ENCODE results near the gene CAPN9.

Gene CAPN9

DNA sequence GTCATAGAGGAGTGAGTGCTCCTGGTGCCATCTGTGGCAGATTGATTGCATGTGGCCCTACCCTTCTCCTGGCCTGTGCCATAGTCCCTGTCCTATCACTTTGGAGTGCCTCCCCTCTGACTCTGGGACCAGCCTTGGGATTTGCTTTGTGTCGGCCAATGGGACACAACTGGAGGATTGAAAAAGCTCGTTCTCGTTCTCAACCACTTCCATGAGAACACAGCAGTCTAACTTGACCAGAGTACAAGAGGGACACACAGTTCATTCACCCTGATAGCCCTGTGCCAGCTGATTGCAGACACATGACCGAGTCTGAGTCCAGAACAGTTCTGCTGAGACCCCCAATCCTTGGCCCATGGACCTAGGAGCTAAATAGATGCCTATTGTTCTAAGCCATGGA is 73.4 kb downstream of the CAPN9 start:
- no peak for FAIRE-seq
- no peak for DNase-seq (ENCODE audit: insufficient read length, low spot score)

DNA sequence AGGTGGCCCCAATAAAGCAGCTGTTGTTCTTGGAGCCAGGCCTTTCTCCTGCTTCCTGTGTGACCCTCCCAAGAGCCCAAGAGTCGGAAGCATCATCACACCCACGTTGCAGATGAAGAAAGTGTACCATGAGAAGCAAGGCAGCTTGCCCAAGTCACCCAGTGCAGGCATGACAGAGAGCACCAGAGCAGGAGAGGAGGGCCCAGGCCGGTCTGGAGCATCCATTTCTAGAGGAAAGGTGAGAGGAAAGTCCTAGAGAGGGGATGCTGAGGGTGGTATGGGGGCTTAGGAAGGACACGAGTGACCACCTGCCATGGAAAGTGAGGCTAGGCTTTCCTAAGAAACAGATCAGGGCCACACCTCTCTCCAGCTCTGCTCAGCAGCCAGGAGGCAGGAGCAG is 74.2 kb downstream of the CAPN9 start:
- FAIRE-seq (no peak), DNase-seq (ENCODE audit: insufficient read length, low spot score) (no peak)

DNA sequence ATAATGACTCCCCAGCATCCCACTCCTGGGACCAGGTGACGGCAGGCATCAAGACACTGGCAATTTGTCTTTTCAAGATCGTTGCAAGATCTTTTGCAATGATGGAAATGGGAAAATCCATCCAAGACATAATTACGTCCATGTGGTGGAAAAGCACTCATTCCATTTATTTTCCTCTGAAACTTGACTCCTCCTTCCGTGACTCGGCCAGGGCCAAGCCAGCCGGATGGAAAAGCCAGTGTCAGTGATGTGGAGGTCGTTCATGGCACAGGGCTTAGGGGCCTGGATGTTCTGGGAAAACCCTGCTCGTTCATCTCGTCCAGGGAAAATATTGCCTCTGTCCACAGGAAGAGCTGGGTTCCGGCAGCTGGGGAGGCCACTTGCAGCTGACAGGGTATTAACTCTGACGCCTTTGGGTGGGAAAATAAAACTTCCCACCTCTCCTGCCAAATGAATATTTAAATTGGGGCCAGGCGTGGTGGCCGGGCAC is 74.9 kb downstream of the CAPN9 start:
- FAIRE-seq (no peak), DNase-seq (ENCODE audit: insufficient read length, low spot score) (no peak)

DNA sequence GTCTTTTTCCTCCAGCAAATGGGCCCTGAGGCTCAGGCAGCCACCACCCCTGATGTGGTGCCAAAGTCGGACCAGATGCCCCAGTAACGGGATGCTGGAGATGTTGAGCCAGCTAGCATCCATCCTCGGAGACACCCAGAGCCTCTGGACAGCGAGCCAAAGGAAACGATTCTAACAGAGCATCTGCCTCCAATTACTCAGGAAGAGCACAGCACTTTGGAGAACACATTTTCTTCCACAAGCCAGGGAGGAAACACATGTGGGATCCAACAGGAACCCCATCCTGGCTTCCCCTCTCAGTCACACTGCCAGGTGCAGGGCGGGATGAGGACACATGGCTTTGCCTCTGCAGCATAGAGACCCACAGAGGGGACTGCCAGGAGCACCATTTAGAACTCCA is 76.2 kb downstream of the CAPN9 start:
- DNase-seq (ENCODE audit: insufficient read length, low spot score) (no peak), FAIRE-seq (no peak)

DNA sequence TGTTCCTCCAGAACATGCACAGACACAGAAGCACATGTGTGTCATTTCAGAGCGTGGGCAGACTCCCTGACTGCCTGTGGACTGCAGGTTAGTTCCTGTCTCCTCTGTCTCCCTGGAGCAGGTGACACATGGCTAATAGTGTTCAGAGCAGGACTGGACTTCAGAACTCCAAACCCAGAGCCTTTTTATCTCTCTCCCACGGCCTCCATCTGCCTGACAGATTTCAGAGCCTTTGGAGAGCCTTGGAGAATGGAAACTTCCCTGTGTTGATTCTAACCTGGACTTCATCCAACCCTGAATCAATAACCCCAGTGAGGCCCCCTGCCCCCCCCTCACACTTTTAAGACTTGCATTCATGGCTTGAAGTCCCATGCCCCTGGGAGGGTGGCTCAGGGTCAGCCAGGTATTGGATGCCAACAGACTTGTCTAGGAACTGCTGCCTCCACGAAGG is 76.8 kb downstream of the CAPN9 start:
- no peak for DNase-seq (ENCODE audit: insufficient read length, low spot score)
- FAIRE-seq, result no peak

DNA sequence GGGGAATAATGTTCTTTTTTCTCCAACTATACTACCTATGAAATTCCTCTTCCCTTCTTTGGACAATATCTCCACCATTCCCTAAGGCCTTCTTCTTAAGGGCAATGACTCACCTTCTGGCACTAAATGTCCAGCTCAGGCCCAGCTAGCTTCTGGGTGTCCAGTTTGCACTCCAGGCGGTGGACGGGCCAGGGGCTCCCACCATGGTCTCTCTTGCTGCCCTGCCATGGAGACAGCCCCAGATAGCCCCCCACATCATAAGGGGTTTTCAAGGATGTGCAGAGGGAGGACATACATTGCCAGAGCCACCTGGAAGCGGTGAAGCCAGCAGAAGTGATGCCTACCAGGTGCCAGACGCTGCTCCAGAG is 77.3 kb downstream of the CAPN9 start:
- DNase-seq (ENCODE audit: insufficient read length, low spot score), result no peak
- no peak for FAIRE-seq

DNA sequence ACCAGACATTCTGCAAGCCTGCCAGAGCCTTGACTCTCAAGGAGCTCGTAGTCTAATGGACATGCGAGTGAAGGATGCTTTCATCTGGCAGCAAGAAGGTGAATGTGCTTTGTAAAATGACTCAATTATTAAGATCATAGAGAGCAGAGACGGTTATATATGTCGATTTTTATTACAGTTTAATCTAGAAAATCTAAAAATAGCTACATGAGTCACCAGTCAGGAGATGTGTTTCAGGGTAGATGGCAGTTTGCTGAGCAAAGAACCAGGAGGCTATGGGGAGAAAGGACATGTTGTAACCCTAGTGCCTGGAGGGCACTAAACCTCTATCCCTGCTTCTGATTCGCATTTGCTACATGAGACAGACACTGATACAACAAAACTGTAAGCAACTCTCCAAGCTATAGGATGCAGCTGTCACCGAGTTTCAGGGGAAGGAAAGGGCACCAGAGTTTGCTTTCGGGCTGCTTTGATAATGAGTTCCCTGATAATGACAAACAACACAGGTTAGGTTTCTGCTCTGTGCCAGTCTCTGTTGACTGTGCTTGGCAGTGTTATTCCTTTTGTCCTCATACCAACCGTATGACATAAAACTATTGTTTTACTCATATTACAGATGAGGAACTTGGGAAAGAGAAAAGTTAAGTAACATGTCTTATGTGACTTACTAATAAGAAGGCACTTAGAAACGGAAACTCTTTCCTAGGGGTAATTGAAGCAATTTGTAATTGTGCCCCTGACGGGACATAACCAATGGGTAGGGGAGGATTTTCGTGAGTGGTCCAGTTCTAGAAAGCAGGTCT is 77.9 kb downstream of the CAPN9 start:
- DNase-seq (ENCODE audit: insufficient read length, low spot score), result peak; percentile 67
- no peak for FAIRE-seq

DNA sequence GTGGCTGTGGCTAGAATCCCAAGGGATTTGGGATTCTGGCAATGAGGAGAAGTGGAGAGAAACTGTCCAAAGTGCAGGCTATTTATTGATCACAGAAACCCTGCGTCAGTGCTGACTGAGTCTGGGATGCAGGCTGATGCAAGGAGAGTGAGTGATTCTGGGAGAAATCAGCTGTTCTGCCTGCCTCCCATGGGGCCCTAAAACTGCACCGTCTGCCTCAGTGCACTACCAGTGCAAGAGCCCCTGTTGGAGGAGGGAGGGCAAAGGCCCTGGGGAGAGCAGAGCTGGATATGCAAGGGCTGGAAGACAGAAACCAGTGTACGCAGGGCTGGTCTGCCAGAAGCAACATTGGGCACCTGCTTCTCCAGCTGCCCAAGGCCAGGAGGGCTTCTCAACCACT is 78.6 kb downstream of the CAPN9 start:
- DNase-seq (ENCODE audit: insufficient read length, low spot score) (no peak), FAIRE-seq (no peak)

DNA sequence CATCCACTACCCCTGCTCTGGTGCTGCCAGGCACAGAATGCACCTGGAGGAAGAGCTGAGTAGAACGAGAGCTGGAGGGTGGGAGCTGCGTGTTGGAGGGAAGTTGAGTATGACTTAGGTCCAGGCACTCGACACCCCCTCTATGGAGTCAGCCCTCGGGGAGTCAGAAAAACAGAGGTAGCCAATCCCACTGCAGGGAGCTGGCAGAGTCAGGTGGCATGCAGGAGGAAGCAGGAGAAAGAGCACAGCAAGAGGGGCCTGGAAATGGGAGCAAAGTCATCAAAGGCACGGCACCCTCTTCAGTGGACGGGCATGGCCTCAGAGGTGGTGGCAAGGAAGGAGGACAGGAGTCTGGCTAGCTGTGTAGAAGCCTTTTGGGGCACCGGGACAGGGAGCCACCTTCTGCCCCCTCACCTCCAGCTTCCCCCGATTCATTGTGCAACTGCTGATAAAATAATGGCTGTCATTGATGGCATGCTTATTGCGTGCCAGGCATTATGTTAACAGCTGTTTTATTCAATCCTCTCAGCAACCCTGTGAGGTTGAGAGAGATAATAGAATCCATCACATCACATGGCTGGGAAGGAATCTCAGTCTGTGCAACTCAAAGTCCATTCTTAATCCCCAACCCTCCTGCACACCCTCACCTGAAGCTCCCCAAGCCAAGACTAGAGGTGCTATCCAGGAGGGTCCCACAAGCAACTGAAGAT is 79.1 kb downstream of the CAPN9 start:
- DNase-seq (ENCODE audit: insufficient read length, low spot score) (no peak), FAIRE-seq (no peak)

DNA sequence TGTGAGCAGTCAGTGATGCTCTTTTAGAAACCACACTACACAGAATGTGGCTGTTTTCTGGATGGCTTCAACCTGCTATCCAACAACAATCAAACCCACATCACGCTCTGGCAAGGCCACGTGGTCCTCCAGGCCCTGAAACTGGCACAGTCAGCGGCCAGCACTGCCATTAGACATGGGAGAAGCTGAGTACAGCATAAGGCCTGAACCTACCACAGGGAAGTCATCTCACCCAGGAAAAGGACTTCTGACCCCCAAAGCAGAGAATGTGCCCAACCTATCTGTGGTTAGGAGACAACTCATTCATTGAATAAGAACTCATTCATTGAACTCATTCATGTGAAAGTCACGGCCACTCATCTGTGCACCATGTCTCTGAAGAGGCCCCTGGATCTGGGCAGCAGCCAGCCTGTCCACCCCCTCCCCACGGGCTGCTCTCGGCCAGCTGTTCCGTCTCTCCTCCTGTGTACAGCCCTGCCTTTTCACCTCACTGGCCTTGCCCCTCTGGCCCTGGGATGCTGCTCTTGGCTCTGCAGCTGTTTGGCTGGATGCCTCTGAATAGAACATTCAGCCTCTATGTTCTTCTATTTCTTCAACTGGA is 80.0 kb downstream of the CAPN9 start:
- DNase-seq (ENCODE audit: insufficient read length, low spot score), result no peak
- FAIRE-seq, result no peak

DNA sequence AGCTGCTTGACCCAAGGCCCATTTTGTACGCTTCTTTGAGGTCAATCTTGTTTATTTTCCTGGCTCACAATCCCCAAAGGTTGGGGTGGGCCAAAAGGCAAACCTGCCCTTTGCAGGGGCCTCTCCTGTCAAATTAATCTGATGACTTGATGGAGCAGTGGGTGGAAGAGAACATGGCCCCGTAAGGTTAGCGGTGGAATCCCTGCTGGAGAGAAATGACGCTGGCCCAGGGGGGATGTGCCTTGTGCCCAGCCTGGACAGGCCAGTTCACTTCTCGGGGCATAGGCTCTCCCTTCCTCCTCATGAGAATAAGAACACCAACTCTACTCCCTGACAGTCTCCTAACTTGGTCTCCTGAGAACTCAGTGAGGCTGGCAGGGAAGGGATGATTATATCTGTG is 80.6 kb downstream of the CAPN9 start:
- DNase-seq (ENCODE audit: insufficient read length, low spot score) (no peak), FAIRE-seq (no peak)

DNA sequence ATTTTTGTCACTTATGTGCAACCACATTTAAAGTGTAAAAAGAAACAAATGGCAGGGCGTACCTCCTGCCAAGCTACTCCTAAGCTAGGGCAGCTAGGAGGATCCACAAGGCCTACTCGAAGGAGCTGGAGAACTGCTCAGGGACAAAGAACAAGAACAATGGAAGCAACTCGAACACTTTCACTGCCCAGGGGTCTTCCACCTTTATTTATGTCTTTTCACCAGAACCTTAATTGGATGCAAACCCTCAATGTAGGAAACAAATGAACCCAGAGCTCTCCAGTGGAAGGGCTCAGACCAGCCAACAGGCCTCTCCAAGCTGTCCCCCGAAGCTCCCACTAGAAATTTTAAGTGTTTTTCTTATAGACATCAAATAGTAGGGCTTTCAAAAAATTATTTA is 81.2 kb downstream of the CAPN9 start:
- FAIRE-seq (no peak), DNase-seq (ENCODE audit: insufficient read length, low spot score) (no peak)

DNA sequence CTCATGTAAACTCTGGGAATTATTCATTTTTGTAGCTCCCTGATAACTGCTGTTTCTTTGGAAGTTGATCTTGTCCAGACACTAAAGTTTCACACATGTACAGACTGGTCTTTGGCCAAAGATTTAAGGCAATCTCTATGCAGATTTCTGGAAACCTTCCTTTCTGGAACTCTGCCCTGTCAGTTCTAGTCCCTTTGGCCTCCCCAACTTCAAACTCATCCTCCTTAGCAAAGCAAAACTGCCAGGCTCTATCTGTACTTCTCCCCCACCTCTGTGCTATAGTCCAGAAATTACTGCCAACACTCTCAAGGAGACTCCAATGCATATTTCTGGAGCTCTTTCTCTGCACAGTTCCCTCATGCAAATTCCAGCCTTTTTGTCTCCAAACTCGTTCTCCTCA is 84.6 kb downstream of the CAPN9 start:
- FAIRE-seq (no peak), DNase-seq (ENCODE audit: insufficient read length, low spot score) (no peak)

DNA sequence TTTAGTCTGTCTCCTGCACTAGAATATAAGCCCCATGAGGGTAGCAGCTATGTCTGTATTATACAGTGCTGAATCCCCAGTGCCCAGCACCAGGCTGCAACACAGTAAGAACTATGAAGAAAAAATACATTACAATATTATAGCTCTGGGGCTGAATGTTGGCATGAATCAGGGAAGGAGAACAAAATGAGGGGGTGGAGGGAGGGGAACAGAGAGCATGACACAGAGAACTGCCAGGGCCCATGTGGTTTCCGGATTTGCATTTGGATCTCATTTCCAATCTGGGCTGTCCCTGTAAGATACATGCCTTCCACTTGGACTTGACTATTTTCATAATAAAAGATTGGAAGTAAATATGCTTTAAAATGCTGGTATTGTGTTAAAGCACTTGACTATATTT is 85.3 kb downstream of the CAPN9 start:
- DNase-seq (ENCODE audit: insufficient read length, low spot score), result no peak
- FAIRE-seq, result no peak

DNA sequence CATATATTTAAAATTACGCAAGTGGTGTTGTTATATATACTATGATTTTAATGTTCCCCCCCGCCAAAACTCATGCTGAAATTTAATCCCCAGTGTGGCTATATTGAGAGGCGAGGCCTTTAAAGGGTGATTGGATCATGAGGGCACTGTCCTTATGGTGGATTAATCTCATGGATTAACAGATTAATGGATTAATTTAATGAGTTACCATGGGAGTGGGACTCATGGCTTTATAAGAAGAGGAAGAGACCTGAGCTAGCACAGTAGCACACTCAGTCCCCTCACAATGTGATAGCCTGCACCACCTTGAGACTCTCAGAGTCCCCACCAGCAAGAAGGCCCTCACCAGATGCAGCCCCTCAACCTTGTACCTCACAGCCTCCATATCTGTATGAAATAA is 86.3 kb downstream of the CAPN9 start:
- DNase-seq (ENCODE audit: insufficient read length, low spot score) (no peak), FAIRE-seq (no peak)

DNA sequence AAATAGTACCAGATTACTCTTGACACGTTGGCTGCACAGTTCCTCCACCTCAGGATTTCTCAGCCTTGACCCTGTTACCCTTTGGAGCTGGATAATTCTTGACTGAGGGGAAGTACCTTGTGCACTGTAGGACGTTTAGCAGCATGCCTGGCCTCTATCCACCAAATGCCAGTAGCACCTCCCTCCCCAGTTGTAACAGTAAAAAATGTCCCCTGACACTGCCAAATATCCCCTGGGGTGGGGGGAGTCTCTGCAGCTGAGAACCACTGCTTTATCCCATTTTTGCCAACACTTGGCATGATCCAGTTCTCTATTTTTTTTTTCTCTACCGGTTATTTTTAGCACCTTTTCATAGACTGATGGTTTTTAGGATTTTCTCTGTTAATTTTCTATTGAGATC is 87.1 kb downstream of the CAPN9 start:
- no peak for FAIRE-seq

DNA sequence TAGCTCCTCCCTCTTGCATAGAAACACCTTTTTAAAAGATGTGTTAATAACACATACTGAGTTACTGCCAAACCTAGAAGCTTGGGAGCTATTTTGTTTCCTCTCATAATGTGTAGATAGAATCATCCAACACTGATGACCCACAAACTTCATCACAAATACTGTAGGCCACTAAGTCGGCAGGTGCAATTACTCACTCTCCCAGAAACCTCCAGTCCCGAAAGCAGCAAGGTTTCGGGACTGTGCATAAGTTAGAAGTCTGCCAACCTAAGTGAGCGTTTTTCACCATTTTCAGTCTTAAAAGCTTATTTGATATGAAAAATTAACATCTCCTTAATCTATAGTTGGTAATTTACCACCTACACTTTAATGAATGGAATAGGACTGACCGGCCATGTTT is 89.2 kb downstream of the CAPN9 start:
- no peak for DNase-seq (ENCODE audit: insufficient read length, low spot score)
- FAIRE-seq, result no peak

More for the DNA sequence above, 87.1 kb downstream of the CAPN9 start:
- no peak for DNase-seq (ENCODE audit: insufficient read length, low spot score)

DNA sequence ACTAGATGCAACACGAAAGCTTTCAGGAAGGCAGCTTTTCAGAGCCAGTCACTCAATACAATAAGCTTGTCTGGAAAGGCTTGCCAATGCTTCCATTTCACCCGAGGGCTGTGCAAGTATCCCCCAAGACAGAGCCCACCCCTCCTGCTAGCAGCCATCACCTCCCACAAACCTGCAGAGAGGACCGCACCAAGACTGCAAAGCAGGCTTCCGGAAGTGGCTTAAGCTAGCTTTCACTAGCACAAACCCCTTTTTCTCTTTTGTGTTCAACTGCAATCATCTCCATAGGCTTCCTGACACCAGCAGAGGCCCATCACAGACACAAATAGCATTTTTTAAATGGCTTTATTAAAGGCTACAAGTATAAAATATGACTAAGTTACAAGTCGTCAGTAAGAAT is 89.6 kb downstream of the CAPN9 start:
- DNase-seq (ENCODE audit: insufficient read length, low spot score) (no peak), FAIRE-seq (no peak)

DNA sequence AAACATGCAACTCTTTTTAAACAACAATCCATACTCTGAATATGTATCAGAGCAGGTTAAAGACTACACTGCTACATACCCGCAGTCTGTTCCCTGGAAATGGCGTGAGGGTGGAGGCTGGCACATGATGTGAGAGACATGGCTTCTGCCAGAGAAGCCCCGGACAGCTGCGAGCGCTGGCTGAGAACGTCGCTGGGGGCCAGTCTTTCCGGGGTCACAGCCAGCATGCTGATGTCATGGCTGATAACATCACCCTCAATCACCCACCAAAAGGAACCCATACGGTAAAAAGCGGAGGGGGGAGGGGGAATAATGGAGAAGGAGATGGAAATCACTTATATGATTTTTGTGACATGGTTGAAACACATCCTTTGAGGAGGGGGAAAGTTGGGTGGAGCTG is 92.0 kb downstream of the CAPN9 start:
- DNase-seq (ENCODE audit: insufficient read length, low spot score) (no peak), FAIRE-seq (no peak)

DNA sequence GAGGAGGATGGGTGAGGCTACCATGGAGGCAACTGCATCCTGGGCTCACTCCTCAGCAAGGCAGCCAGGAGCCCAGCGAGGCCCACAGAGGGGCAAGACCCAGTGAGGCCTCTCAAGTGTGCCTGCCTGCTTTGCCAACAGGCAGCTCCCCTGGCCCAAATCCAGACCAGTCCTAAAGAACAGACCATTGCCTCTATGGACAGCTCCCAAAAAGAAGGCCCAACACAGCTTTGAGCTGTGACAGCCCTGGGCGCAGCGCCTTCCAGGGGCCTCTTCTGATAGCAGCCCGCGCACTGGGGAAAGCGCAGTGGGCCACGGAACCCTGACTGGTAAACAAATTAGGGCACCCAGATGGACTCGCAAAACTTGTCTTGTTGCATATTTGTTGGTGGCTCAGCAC is 95.6 kb downstream of the CAPN9 start:
- FAIRE-seq (no peak), DNase-seq (ENCODE audit: insufficient read length, low spot score) (no peak)

DNA sequence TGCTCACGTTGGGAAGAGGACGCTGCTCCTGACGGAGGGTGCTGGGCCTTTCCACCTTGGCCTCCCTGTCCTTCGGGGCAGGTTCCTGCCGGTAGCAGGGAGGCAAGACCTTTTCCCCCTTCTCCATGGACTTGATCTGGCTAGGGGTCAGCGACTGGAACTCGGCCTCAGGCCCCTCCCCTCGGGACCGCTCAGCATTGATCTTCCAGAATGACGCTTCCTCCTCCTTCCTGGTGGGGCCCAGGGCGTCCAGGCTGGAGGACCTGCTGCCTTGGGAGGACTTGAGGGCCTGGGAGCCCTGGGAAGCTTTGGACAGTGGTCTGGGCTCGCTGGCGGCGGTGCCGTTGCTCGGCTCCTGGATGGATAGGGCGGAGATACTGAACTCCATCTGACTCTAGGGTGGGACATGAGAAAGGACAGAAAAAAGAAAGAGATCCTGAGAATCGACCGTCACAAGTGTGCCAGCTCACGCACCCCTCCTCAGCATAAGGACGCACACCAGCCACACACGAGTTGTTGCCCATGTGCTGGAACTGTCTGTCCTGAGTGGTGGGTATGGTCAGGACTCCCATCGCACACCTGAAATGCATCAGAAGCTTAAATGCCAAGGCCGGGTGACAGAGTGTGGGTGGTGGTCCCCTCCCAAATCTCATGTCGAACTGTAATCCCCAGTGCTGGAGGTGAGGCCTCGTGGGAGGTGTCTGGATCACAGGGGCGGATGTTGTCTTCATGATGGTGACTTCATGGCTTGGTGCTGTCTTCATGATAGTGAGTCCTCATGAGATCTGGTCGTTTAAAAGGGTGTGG is 96.5 kb downstream of the CAPN9 start:
- DNase-seq (ENCODE audit: insufficient read length, low spot score) (no peak), FAIRE-seq (no peak)

All from HTR-8/SVneo (cell line).